HG02623 (cell line): ENCODE measurements around the gene DDX49.
"Not testable (repeated sequence)": the region's sequence is repeated elsewhere in the genome, so short reads cannot be mapped to it uniquely, and the experiment has no call there.

Source experiments
- ATAC-seq: cut with Tn5 transposase; IDR thresholded peaks from one replicate; pipeline ENCODE4 v1.9.1; 2021; ENCODE audit warnings: moderate library complexity; ENCODE audit not compliant: unreplicated experiment

The DDX49 gene

GRCh38 chr19:18940769-18941627 lies 21.5 kb downstream of the DDX49 start, which contains the start of gene HOMER3:
HOMER3 (minus strand) TSS chr19:18941217; CDS start chr19:18938982, 2,235 bp downstream.
- ATAC-seq = no peak

- ATAC-seq = no peak
Observed at GRCh38 chr19:18941628-18942354, 22.3 kb downstream of the DDX49 start.

GRCh38 chr19:18942692-18943091 lies 23.2 kb downstream of the DDX49 start:
- no peak for ATAC-seq

- no peak for ATAC-seq
Observed at GRCh38 chr19:18943465-18943864, 23.9 kb downstream of the DDX49 start.

- ATAC-seq = no peak
Observed at GRCh38 chr19:18945297-18945696, 25.8 kb downstream of the DDX49 start.

GRCh38 chr19:18946335-18946734 lies 26.8 kb downstream of the DDX49 start:
- no peak for ATAC-seq

GRCh38 chr19:18946918-18947317 lies 27.4 kb downstream of the DDX49 start:
- ATAC-seq = no peak

- no peak for ATAC-seq
Observed at GRCh38 chr19:18948075-18948975, 28.8 kb downstream of the DDX49 start.

GRCh38 chr19:18948976-18949356 lies 29.5 kb downstream of the DDX49 start:
- ATAC-seq = no peak

GRCh38 chr19:18949858-18950257 lies 30.3 kb downstream of the DDX49 start:
- ATAC-seq = no peak

- no peak for ATAC-seq
Observed at GRCh38 chr19:18951721-18952281, 32.3 kb downstream of the DDX49 start.

GRCh38 chr19:18952364-18953003 lies 33.0 kb downstream of the DDX49 start:
- ATAC-seq = not testable (repeated sequence)

- ATAC-seq = no peak
Observed at GRCh38 chr19:18954094-18954493, 34.6 kb downstream of the DDX49 start.

- ATAC-seq = no peak
Observed at GRCh38 chr19:18955042-18955441, 35.5 kb downstream of the DDX49 start.

GRCh38 chr19:18960370-18960769 lies 40.9 kb downstream of the DDX49 start:
- no peak for ATAC-seq

- no peak for ATAC-seq
Observed at GRCh38 chr19:18961767-18962620, 42.5 kb downstream of the DDX49 start.

GRCh38 chr19:18964121-18964520 lies 44.6 kb downstream of the DDX49 start:
- no peak for ATAC-seq

- no peak for ATAC-seq
Observed at GRCh38 chr19:18966307-18966706, 46.8 kb downstream of the DDX49 start.
